SW480 (cell line): ENCODE data around the gene HORMAD2.
"Not testable (repeated sequence)": the region's sequence is repeated elsewhere in the genome, so short reads cannot be mapped to it uniquely, and the experiment has no call there.

Experiments used
- DNase-seq: peaks from one replicate; pipeline ENCODE4 v3.0.0-alpha.2; 2016; ENCODE audit warnings: low spot score

Gene HORMAD2

DNA sequence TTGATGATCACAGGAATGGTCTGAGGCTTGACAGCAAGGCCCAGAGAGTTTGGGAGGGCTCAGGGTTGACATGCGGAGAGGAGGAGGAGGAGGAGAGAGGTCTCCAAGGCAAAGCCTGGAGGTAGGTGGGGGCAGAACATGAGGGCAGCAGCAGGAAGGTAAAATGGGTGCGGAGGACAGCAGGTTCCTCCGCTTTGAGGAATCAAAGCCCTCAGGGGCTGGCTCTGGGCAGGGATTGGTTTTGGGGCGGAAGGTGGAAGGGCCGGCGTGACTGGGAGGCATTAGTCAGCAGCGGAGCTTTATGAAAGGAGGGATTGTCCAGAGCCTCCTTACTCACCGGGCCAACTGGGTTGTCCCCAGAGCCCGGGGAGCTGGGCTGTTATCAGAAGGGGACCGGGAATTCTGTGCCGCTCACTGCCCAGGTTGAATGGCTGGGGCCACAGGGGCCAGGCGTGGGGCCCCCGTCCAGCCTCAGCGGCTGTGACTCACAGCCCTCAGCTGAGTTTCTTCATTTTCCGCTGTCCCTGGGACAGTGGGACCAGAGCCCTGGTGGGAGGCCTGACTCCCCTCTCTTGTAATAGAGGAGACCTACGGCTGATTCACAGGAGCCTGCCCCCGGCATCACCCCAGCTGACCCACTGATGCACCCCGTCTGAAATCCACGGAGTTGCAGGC, 130.1 kb downstream of the HORMAD2 start:
- DNase-seq: peak; percentile 97

- DNase-seq: no peak
These were observed 131.0 kb downstream of the HORMAD2 start for GRCh38 chr22:30211124-30211820.

- DNase-seq: peak; percentile 92
These were observed 132.2 kb downstream of the HORMAD2 start for GRCh38 chr22:30212363-30212995.

- DNase-seq: no peak
These were observed 132.8 kb downstream of the HORMAD2 start for GRCh38 chr22:30212996-30213441.

- DNase-seq: no peak
These were observed 134.6 kb downstream of the HORMAD2 start for GRCh38 chr22:30214703-30215407.

- not testable (repeated sequence) for DNase-seq
These were observed 136.0 kb downstream of the HORMAD2 start for GRCh38 chr22:30216272-30216671.

- DNase-seq: no peak
These were observed 136.4 kb downstream of the HORMAD2 start for GRCh38 chr22:30216710-30217109.

- no peak for DNase-seq
These were observed 137.7 kb downstream of the HORMAD2 start for GRCh38 chr22:30217698-30218560.

GRCh38 chr22:30219049-30219654, 138.9 kb downstream of the HORMAD2 start:
- no peak for DNase-seq

GRCh38 chr22:30219668-30220278, 139.5 kb downstream of the HORMAD2 start:
- no peak for DNase-seq

GRCh38 chr22:30220338-30221012, 140.2 kb downstream of the HORMAD2 start:
- DNase-seq: no peak

DNA sequence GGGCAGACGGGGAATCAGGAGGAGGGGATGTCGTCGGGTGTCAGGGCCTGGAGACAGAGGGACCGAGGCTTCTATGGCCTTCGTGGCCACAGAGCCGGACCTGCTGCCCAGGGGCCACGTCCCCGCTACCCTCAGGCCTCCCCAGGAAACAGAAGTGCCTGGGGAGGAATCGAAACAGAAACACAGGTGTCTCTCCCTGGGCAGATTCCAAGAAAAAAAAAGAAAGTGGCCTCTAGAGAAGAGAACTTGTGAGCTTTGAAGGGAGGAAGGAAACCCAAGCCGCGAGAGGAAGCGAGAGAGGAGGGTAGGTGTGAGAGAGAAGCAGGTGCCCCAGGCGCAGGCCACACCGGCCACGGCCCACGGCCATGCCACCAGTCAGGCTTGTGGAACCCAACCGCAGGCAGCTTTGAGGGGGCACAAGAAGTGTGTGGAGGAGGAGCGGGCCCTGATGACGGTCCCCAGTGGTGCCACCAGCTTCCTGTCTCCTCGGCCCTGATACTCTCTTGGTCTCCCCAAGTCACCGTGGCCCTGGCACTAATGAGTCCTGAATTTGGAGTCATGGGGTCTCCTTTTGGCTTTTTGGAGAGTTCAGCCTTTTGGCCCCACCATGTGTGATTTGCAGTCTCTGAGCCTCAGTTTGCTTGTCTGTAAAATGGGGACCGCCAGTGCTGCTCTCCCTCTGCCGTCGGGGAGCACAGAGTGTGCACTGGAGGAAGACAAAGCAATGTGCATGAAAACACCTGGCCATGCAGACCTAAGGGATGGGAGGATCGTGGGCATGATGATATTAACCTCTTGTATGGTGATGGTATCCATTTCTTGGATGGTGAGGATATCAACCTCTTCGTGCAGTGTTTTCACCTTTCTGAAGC, 141.1 kb downstream of the HORMAD2 start:
- no peak for DNase-seq

GRCh38 chr22:30222321-30222720, 142.1 kb downstream of the HORMAD2 start:
- DNase-seq: no peak

DNA sequence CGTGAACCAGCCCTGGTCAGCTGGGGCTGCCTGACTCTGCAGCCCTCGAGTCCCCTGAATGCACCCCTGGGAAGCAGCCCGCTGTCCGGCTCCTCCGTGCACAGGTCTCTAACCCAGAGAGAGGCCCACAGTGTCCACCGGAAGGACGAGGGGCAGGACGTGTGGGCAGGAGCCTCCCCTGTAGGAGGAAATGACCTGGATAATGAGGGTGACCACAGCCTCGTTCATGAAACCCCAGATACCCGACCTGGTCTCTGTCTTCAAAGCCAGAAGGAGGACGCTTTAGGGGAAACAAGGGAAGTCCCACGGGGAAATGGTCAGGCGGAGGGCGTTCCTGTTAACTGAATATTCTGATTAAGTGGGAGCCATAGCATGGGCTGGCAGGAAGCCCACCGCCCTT, 143.0 kb downstream of the HORMAD2 start:
- peak; percentile 83 for DNase-seq

DNA sequence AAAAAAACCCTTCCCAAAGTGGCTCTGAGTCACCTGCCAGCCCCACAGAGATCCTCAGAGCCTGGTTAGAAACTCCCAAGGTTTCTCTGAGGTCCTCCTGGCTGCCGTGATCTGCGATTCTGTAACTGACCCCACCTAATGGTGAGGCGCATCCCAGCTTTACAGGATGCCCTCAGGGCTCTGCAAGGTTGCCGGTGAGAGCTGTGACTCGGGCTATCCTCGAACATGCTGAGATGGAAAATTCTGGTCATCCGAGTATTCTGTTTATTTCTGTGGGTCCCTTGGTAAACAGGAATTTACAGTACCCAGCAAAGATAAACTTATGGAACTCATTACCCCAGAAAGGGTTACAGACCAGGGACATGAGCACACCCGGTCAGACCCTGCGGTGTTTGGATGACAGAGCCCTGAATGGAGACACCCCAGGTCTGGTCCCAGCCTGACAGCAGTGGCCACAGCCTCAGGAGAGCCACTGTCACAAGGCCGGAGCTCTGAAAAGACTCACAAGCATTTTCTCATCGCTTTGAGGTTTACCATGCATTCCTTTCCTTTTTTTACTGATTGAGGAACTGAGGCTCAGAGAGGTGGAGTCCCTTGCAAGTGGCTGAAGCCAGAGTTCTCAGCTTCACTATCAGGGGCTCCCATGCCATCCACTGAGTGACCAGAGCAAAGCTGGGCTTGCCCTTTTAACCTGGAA, 144.0 kb downstream of the HORMAD2 start:
- DNase-seq: peak; percentile 83

DNA sequence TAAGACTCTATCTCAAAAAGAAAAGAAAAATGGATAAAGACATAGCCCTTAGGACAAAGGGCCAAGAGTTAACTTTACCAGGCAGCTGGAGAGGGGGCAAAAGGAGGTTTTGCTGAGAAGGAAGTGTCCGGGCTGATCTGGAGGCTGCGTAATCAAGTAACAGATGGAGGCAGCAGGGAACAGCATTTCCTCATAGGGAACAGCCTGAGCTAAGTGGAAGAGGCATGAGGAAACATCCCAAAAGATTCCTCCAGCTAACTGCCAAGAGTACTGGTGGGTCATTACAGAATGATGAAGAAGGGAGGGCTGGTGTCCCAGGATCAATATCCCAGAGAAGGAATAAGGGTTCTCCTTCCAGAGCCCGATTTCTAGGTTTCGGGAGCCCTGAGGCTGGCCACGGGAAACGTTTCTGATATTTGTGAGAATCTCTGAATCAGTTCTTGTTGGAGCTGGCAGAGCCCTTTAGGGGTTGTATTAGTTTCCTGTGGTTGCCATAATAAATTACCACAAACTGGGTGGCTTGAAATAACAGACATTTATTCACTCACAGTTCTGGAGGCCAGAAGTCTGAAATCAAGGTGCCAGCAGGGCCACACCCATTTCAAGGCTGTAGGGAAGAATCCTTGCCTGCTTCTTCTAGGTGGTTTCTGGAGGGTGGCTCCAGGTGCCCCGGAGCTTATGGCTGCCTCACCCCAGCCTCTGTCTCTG, 145.1 kb downstream of the HORMAD2 start:
- DNase-seq: peak; percentile 42

DNA sequence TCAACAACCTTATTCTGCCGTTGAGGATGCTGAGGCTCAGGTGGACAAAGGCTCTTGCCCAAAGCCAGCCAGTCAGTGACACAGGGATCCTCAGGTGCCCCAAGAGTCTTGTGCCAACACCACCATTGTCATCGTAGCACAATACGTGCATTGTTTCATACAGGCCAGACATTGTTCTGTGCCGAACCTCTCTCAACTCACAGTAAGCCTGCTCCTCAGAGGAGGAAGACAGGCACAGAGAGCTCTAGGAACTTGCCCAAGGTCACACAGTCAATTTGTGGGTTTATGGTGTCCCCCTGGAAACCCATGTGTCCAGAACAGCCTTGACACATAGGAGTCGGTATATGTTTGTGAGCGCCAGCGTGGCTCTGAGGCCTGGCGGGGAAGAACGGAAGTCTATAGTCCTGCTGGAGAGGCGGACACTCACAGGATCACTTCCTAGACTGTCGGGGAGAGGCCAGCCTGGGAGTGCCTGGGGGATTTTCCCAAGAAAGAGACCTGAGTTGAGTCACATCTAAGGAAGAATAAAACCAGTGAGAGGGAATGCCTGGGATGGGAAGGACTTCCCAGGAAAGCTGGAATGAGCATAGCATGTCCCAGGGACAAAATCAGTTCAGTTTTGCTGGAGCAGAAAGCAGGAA, 146.0 kb downstream of the HORMAD2 start:
- no peak for DNase-seq
